Smooth muscle cell (in vitro differentiated cells): Measurements from ENCODE around the gene ANKRD18A. TPM values are rescaled to one million over a fixed set of nuclear protein-coding genes. Genes with fewer than 3 reads are reported as not detected.

Experiments
- DNase-seq: peaks from one replicate; lab custom pipeline; 2025; ENCODE audit not compliant: unreplicated experiment; lab: John Stamatoyannopoulos, UW
- H2AFZ ChIP-seq: fragments of 200-600 bp; sonication (generic); 2 replicates; pipeline ENCODE4 v1.6.0; 2016; ENCODE audit warnings: antibody characterized with exemption, low read depth, mild to moderate bottlenecking
- H3F3A ChIP-seq: fragments of 200-600 bp; sonication (generic); 2 replicates; pipeline ENCODE4 v1.6.0; 2017; ENCODE audit warnings: antibody characterized with exemption, low read depth
- H3K27ac ChIP-seq: fragments of 200-600 bp; sonication (generic); 2 replicates; pipeline ENCODE4 v1.5.1; 2016; ENCODE audit warnings: low read depth, mild to moderate bottlenecking
- H3K27me3 ChIP-seq: fragments of 200-600 bp; sonication (generic); 2 replicates; pipeline ENCODE4 v1.6.1; 2016; ENCODE audit warnings: low read depth, mild to moderate bottlenecking
- H3K36me3 ChIP-seq: fragments of 200-600 bp; sonication (generic); 2 replicates; pipeline ENCODE4 v1.5.1; 2016; ENCODE audit warnings: low read depth
- H3K4me1 ChIP-seq: fragments of 200-600 bp; sonication (generic); 2 replicates; pipeline ENCODE4 v1.5.1; 2016; ENCODE audit warnings: low read depth
- H3K4me2 ChIP-seq: fragments of 200-600 bp; sonication (generic); 2 replicates; pipeline ENCODE4 v1.6.0; 2016; ENCODE audit warnings: mild to moderate bottlenecking
- H3K4me3 ChIP-seq: fragments of 200-600 bp; sonication (generic); 2 replicates; pipeline ENCODE4 v1.5.1; 2016; ENCODE audit warnings: mild to moderate bottlenecking
- H3K79me2 ChIP-seq: fragments of 200-600 bp; sonication (generic); 2 replicates; pipeline ENCODE4 v1.6.0; 2016; ENCODE audit warnings: low read depth, mild to moderate bottlenecking
- H3K9ac ChIP-seq: fragments of 200-600 bp; sonication (generic); 2 replicates; pipeline ENCODE4 v1.6.0; 2016; ENCODE audit warnings: low read depth
- H3K9me3 ChIP-seq: fragments of 200-600 bp; sonication (generic); replicated peaks from 2 replicates; pipeline ENCODE4 v1.5.1; 2016; ENCODE audit warnings: low read depth
- H4K20me1 ChIP-seq: fragments of 200-600 bp; sonication (generic); 2 replicates; pipeline ENCODE4 v1.6.0; 2016; ENCODE audit warnings: low read depth
- CTCF ChIP-seq: fragments of 200-600 bp; sonication (generic); IDR thresholded peaks from 2 replicates; pipeline ENCODE4 v1.5.1; 2017; ENCODE audit warnings: borderline replicate concordance, mild to moderate bottlenecking, antibody characterized with exemption; ENCODE audit not compliant: insufficient read depth, poor library complexity, severe bottlenecking
- WGBS: methylation state at CpG from one replicate; pipeline ENCODE4 v1.1.7; 2016; ENCODE audit warnings: low lambda C conversion rate; 5-methylcytosine and 5-hydroxymethylcytosine counted together
- polyA plus RNA-seq: library from polyadenylated mRNA; unstranded; fragments of >200 nt; fragmentation: Nextera tagmentation; extraction: Ambion mirVana; gene quantifications from 2 replicates; pipeline ENCODE4 v1.2.1, GENCODE V29; 2016
- total RNA-seq: library from RNA; depleted of rRNA; stranded (reverse); fragments of >200 nt; gene quantifications from 2 replicates; pipeline ENCODE4 v1.2.3, GENCODE V29; 2014

The ANKRD18A gene
- 0.18 TPM in 1 of 2 replicates, not detected in the other for total RNA-seq
- polyA plus RNA-seq, result 0.17 TPM in 1 of 2 replicates, not detected in the other

DNA sequence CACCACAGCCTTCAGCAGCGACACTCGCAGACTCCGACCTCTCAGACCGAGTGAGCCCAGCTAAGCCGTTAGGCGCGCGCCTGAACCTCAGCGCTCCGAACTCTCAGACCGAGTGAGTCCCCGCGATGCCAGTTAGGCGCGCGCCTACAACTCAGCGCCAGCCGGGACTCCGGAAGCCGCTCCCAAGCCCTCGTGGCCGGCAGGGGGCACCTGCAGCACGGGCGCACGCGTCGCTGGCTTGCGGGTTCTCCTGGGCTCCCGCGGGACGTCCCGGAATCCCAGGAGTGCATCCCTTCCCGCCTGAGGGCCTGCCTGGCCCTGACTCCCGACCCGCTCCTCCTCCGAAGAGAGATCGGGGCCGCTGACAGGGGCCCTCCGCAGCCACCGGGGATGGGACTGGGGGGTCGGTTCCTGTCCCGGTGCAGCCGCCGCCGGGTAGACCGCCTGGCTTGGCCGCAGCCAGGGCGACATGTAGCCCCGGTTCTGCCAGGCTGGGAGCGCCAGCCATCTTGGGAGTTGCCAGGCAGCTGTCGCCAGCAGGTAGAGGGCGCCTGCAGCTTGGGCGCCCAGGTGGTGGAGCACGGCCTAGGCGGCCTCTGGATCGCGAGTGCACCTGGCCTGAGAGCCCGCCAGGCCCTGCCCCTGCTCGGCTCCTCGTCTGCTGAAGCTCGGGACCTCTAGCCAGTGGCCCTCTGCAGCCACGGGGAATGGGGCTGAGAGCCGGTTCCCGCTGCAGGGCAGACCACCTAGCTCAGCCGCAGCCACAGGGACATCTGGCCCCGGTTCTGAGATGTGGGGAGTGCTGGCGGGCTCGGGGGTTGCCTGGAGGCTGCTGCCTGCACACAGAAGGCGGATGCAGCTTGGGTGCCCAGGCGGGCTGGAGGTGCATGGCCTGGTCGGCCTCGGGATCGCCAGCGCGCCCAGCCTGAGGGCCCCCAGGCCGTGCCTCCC, at the start of gene ANKRD18A:
ANKRD18A (minus strand) TSS at position 114 of the 951 bp plus-strand sequence. CDS start 311 bp downstream, outside the sequence.
- Histone ChIP-seq H3F3A (no peaks in the 10 kb centered on the region), H3K27me3 (peaks cover 81% of the 10 kb centered on the region), H3K9ac (no peak within 1 kb of the TSS), H3K4me1 (peaks cover 3% of the 10 kb centered on the region), H3K36me3 (no peaks in the 10 kb centered on the region), H3K9me3 (no peaks in the 10 kb centered on the region), H3K79me2 (no peaks in the 10 kb centered on the region), H4K20me1 (no peaks in the 10 kb centered on the region), H3K4me3 (peak within 1 kb of the TSS; percentile 47), H3K4me2 (peak within 1 kb of the TSS; percentile 93), H2AFZ (peak within 1 kb of the TSS; percentile 77), H3K27ac (no peak within 1 kb of the TSS)
- peak; percentile 61 for TF ChIP-seq CTCF
- DNase-seq, result no peak
- WGBS, result under 1% methylated on average over 67 of the region's 76 CpGs

GRCh38 chr9:38668791-38669466, 48.5 kb upstream of the ANKRD18A start:
- H3K4me2 ChIP-seq, result no peak overlapping the region
- no peaks in the 10 kb centered on the region for H3K36me3 ChIP-seq
- H3K27me3 ChIP-seq, result no peaks in the 10 kb centered on the region
- H3F3A ChIP-seq, result no peaks in the 10 kb centered on the region
- no peak overlapping the region for H3K4me3 ChIP-seq
- H2AFZ ChIP-seq, result no peak overlapping the region
- no peaks in the 10 kb centered on the region for H4K20me1 ChIP-seq
- no peak overlapping the region for H3K27ac ChIP-seq
- H3K9ac ChIP-seq, result no peak overlapping the region
- DNase-seq, result no peak
- WGBS, result 93% methylated on average over 10 of the region's 10 CpGs
- H3K4me1 ChIP-seq, result peaks cover 8% of the 10 kb centered on the region
- H3K79me2 ChIP-seq, result no peaks in the 10 kb centered on the region
- TF ChIP-seq CTCF, result no peak
- H3K9me3 ChIP-seq, result no peaks in the 10 kb centered on the region

GRCh38 chr9:38662763-38663593, 42.6 kb upstream of the ANKRD18A start:
- peaks cover 6% of the 10 kb centered on the region for H3K27me3 ChIP-seq
- TF ChIP-seq CTCF, result peak; percentile 42
- H3K4me2 ChIP-seq, result no peak overlapping the region
- H3K79me2 ChIP-seq, result no peaks in the 10 kb centered on the region
- DNase-seq, result no peak
- 76% methylated on average over 8 of the region's 8 CpGs for WGBS
- H2AFZ ChIP-seq, result no peak overlapping the region
- no peak overlapping the region for H3K4me3 ChIP-seq
- H3F3A ChIP-seq, result no peaks in the 10 kb centered on the region
- H3K36me3 ChIP-seq, result no peaks in the 10 kb centered on the region
- no peaks in the 10 kb centered on the region for H4K20me1 ChIP-seq
- H3K27ac ChIP-seq, result no peak overlapping the region
- no peaks in the 10 kb centered on the region for H3K4me1 ChIP-seq
- no peak overlapping the region for H3K9ac ChIP-seq
- no peaks in the 10 kb centered on the region for H3K9me3 ChIP-seq
